T-helper 1 cell treated with Interleukin-12 subunit alpha and Interleukin-12 subunit beta and Interleukin-4 antibody, amounts not matched to agents 30 μg/mL and 1 μg/mL, for 36 hours (primary cell): ENCODE results near the gene GOLGA6L9.
"Not testable (repeated sequence)": the region's sequence is repeated elsewhere in the genome, so short reads cannot be mapped to it uniquely, and the experiment has no call there.

Experiments
- H3K27ac Mint-ChIP-seq: one replicate; pipeline ENCODE4 v1.8.0; 2021; ENCODE audit warnings: mild to moderate bottlenecking, mixed read lengths
- H3K27me3 Mint-ChIP-seq: one replicate; pipeline ENCODE4 v1.8.0; 2021; ENCODE audit warnings: low read depth, mixed read lengths
- H3K36me3 Mint-ChIP-seq: one replicate; pipeline ENCODE4 v1.8.0; 2021; ENCODE audit warnings: low read depth, mixed read lengths
- H3K4me1 Mint-ChIP-seq: one replicate; pipeline ENCODE4 v1.8.0; 2021; ENCODE audit warnings: low read depth, mixed read lengths
- H3K4me3 Mint-ChIP-seq: one replicate; pipeline ENCODE4 v1.8.0; 2021; ENCODE audit warnings: mild to moderate bottlenecking, moderate library complexity, mixed read lengths
- H3K9me3 Mint-ChIP-seq: one replicate; pipeline ENCODE4 v1.8.0; 2021; ENCODE audit warnings: mixed read lengths

GOLGA6L9 gene

GRCh38 chr15:82414525-82415191 lies 15.0 kb upstream of the GOLGA6L9 start:
- not testable (repeated sequence) for H3K4me1 Mint-ChIP-seq

GRCh38 chr15:82420516-82420915 lies 9.1 kb upstream of the GOLGA6L9 start:
- not testable (repeated sequence) for H3K4me1 Mint-ChIP-seq, H3K27me3 Mint-ChIP-seq, H3K9me3 Mint-ChIP-seq, H3K36me3 Mint-ChIP-seq, H3K4me3 Mint-ChIP-seq
- H3K27ac Mint-ChIP-seq, result peak overlapping the region; percentile 59

More at GRCh38 chr15:82414525-82415191, 15.0 kb upstream of the GOLGA6L9 start:
- not testable (repeated sequence) for H3K9me3 Mint-ChIP-seq, H3K36me3 Mint-ChIP-seq, H3K27me3 Mint-ChIP-seq, H3K27ac Mint-ChIP-seq, H3K4me3 Mint-ChIP-seq

DNA sequence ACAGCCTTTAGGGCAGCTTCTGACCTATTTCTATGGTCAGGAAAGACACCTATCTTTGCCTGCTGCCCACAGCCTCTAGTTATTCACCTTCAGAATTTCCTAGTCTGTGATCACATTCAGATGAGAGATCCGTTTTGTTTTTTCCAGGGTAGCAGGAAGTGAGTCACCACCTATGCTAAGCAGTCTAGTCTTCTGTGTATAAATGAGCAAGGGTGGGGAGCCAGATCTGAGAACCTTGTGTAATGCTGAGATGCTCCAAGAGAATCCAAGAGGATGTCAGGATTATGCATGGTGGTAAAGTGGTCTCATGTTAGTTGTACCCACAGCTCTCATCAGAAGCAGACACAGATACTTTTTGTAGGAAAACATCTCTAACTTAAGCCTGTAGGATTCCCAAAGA lies 8.7 kb upstream of the GOLGA6L9 start:
- H3K4me3 Mint-ChIP-seq, H3K27ac Mint-ChIP-seq, H3K9me3 Mint-ChIP-seq, H3K4me1 Mint-ChIP-seq, H3K36me3 Mint-ChIP-seq, H3K27me3 Mint-ChIP-seq: not testable (repeated sequence)

DNA sequence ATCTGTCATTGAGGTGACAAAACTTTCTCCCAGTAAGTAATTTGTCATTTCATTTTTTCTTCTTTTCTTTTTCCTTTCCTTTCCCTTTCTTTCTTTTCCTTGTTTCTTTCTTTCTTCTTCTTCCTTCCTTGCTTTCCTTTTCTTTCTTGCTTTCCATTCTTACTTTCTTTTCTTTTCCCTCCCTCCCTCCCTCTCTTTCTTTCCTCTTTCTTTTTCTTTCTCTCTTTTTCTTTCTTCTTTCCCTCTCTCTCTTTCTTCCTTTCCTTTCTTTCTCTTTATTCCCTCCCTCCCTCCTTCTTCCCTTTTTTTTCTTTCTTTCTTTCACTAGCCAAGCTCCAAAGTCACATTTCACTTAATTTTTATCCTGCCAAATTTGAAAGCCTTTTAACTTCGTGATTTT lies 2.5 kb upstream of the GOLGA6L9 start:
- not testable (repeated sequence) for H3K36me3 Mint-ChIP-seq, H3K4me3 Mint-ChIP-seq, H3K9me3 Mint-ChIP-seq, H3K27ac Mint-ChIP-seq, H3K27me3 Mint-ChIP-seq, H3K4me1 Mint-ChIP-seq

GRCh38 chr15:82445420-82445819 lies 15.8 kb downstream of the GOLGA6L9 start:
- not testable (repeated sequence) for H3K9me3 Mint-ChIP-seq, H3K36me3 Mint-ChIP-seq, H3K27ac Mint-ChIP-seq, H3K4me3 Mint-ChIP-seq, H3K4me1 Mint-ChIP-seq, H3K27me3 Mint-ChIP-seq

GRCh38 chr15:82457336-82457735 lies 27.7 kb downstream of the GOLGA6L9 start:
- not testable (repeated sequence) for H3K36me3 Mint-ChIP-seq, H3K4me3 Mint-ChIP-seq, H3K9me3 Mint-ChIP-seq, H3K4me1 Mint-ChIP-seq, H3K27ac Mint-ChIP-seq, H3K27me3 Mint-ChIP-seq

DNA sequence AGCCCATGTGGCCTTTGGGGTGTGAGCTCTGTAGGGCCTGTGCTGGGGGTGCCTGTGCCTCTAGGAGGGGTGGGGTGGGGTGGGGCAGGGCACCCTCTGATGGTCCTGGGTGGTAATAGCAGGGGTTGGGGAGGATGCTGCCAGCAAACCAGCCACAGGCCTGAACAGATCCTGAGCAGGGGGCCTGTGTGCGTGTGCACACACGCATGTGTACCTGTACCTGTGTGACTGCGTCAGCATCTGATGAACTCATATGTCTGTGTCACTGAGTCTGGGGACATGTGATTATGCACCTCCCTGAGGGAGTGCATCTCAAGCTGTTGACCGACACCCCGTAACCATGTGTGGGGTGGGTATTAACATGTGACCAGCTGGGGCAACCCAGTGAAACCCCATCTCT lies 36.0 kb downstream of the GOLGA6L9 start:
- H3K4me1 Mint-ChIP-seq, H3K36me3 Mint-ChIP-seq, H3K27ac Mint-ChIP-seq, H3K4me3 Mint-ChIP-seq, H3K9me3 Mint-ChIP-seq, H3K27me3 Mint-ChIP-seq: not testable (repeated sequence)

DNA sequence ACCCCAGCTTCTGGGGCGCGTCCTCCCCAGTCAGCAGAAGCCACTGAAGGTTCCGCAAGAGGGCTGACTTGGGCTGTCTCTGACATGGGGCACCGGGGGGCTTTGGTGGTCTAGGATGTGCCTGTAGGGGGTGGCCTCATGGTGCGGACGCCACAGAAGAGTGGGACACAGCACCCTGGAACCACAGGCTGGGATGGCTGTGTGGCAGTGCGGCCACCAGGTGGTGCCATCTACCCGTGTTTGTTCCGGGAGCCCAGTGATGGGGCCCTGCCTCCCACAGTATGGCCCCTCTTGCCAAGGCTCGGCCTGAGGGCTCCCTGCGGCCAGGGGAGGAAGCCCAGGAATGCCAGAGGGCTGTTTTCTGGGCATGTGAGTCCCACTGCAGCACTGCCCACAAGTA lies 38.6 kb downstream of the GOLGA6L9 start:
- not testable (repeated sequence) for H3K4me1 Mint-ChIP-seq, H3K9me3 Mint-ChIP-seq, H3K4me3 Mint-ChIP-seq, H3K27ac Mint-ChIP-seq, H3K27me3 Mint-ChIP-seq, H3K36me3 Mint-ChIP-seq

DNA sequence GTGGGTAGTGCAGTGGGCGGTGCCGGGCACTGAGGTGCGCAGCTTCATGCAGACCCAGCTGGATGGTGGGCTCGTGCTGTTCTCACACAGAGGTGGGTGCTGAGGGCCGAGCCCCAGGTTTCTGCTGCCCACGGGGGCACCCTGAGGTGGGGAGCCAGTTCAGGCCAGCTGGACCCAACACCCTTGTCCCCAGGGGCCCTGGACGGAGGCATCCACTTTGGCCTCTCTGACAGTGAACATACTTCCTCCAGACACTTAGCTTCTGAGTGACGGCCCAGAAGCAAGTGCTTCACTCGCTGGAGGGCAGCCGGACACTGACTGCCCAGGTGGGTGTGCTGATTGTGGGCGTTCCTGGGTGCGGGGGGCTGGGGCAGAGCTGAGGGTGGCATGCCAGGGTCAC lies 39.8 kb downstream of the GOLGA6L9 start:
- H3K4me3 Mint-ChIP-seq, H3K27ac Mint-ChIP-seq, H3K27me3 Mint-ChIP-seq, H3K4me1 Mint-ChIP-seq, H3K9me3 Mint-ChIP-seq, H3K36me3 Mint-ChIP-seq: not testable (repeated sequence)

- H3K4me1 Mint-ChIP-seq, H3K9me3 Mint-ChIP-seq, H3K27ac Mint-ChIP-seq, H3K27me3 Mint-ChIP-seq, H3K36me3 Mint-ChIP-seq, H3K4me3 Mint-ChIP-seq: not testable (repeated sequence)
These were observed 42.8 kb downstream of the GOLGA6L9 start for GRCh38 chr15:82472269-82472982.

DNA sequence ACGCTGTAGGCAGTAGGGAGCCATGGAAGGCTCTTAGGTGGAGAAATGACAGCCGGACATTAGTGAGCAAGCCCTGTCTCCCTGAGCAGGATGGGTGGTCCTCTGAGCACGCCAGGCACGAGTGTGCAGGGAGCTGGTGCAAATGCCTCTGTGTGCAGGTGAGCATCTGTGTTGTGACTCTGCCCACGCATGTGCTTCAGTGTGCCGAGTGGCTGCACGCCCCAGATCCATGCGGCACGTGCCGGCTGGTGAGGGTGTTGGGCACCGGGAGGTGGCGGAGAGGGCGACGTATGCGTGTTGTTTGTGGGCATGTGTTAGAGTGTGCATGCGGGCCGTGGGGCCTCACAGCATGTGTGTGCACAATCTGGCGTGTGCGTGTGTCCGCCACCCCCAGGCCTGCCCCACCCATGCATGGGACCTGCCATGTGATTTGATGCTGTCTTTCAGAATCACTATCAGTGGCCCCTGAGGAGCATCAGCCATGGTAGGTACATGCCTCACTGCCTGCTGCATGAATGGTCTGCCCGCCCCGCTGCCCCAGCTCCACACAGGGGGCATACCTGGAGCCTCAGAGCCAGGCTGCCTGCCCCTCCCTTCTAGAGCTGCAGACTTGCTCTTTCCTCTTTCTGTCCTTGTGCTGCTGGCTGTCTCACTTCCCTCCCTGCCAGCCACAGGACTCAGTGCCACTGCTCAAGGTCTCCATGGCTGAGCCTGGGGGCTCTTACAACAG lies 45.1 kb downstream of the GOLGA6L9 start:
- H3K4me3 Mint-ChIP-seq, H3K9me3 Mint-ChIP-seq, H3K36me3 Mint-ChIP-seq, H3K27me3 Mint-ChIP-seq, H3K27ac Mint-ChIP-seq, H3K4me1 Mint-ChIP-seq: not testable (repeated sequence)

DNA sequence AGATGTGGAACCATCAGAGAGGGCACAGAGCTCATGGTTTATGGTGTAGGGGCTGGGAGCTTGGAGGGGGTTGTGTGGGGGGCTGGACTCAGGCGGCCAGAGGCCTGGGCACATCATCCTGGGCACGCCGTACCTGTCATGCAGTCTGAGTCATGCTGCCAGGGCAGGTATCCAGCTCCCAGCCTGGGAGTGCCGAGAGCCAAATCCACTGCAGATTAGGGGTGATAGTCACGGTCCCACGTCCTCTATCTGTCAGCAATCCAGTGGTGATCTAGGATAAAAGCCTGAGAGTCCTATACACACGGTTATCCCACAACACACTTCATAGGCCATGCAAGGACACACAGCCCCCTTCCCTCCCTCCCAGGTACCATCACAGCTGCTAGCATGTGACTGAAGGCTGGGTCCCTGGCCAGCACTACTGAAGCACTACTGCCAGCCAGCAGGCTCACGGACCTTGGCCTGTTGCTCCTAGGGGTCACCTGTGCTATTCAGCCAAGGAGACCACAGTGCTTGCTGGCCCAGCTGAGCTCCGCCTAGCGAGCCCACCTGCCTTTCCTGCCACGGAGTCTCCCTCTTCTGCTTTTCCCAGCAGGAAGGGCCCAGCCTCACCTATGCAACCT lies 45.8 kb downstream of the GOLGA6L9 start:
- not testable (repeated sequence) for H3K27ac Mint-ChIP-seq, H3K36me3 Mint-ChIP-seq, H3K4me1 Mint-ChIP-seq, H3K27me3 Mint-ChIP-seq, H3K9me3 Mint-ChIP-seq, H3K4me3 Mint-ChIP-seq

DNA sequence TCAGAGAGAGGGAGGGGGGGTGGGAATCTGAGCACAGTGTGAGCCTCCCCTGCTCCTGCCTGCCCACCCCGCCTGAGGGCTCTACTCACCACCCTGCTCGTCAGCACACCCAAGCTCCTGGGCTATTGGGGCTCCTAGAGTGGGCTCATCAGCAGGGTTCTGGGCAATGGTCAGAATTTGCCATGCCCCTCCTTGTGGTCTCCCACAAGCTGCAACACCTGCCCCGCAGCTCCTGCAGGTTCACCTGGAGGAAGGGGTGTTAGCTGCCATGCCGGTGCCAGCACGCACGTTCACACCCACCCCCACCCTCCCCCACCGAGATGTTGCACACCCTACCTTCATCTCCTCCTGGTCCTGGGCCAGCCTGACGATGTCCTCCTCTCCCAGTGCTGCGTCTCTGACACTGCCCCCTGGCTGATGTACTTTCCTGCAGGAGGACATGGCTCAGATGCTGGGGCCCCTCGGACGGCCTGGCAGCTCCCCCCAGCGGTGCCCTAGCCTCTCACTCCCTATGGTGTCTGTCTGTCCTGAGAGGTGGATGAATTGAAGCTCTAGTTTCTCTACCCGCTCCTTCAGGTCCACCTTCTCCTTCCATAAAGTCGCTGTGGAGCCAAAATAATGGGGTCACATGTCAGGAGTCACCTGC lies 47.2 kb downstream of the GOLGA6L9 start:
- H3K27ac Mint-ChIP-seq, H3K9me3 Mint-ChIP-seq, H3K4me3 Mint-ChIP-seq, H3K36me3 Mint-ChIP-seq, H3K27me3 Mint-ChIP-seq, H3K4me1 Mint-ChIP-seq: not testable (repeated sequence)

DNA sequence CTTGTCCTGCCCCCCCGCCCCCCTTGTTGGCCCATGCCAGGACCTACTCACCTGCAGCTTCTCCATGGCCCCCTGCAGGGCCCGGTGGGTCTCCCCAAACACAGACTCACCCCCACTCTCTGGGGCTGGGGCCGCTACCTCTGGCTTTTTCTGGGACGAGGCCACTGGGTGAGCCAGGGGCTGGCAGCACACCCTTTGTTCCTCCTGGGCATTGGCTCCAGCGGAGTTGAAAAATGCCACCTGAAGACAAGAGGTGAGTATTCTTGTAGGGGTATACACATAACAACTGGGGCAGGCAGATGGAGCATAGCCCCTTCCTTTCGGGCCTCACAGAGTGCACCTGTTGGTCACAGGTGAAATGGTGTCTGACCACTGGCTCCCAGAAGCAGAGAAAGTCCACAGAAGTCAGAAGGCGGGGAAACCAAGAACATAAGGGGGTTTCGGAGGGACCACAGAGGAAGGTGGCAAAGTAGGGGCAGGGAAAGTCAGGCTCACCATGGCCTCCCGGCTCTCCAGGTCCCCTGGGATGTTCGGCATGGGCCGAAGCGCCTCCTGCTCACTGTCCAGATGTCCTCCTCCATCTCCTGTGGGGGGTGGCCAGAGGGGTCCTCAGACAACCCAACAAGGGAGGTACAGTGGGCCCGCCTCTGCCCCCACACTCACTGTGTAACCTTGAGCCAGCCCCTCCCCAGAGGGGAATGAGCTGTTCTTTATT lies 47.9 kb downstream of the GOLGA6L9 start:
- H3K4me1 Mint-ChIP-seq, H3K9me3 Mint-ChIP-seq, H3K36me3 Mint-ChIP-seq, H3K27me3 Mint-ChIP-seq, H3K27ac Mint-ChIP-seq, H3K4me3 Mint-ChIP-seq: not testable (repeated sequence)
